Measurements from ENCODE around the gene CGB1. TPM values are rescaled to one million over a fixed set of nuclear protein-coding genes. Genes with fewer than 3 reads are reported as not detected.

The CGB1 gene
- total and polyA plus RNA-seq, 2 of the 13 experiments (the other 11 are each of a cell fraction or from before 2014, with no cell fraction given), result not detected

- TF ChIP-seq ARID3A (IDR thresholded peaks at IDR 0.05; ENCODE audit: low read depth, low read length) (no peak), AGO2 (optimal IDR thresholded peaks at IDR 0.05; ENCODE audit: low read depth, low read length) (peak; percentile 94), POLR2G (IDR thresholded peaks at IDR 0.05; ENCODE audit: low read depth, low read length) (peak; percentile 53; the same call in 1 of the 2 replicates), ELF4 (CRISPR knock-in tag; IDR thresholded peaks at IDR 0.05; ENCODE audit: borderline replicate concordance) (no peak), ZNF431 (CRISPR knock-in tag; IDR thresholded peaks at IDR 0.05; ENCODE audit: borderline replicate concordance, low read depth) (no peak), ATRX (CRISPR knock-in tag; IDR thresholded peaks at IDR 0.05; ENCODE audit: borderline replicate concordance) (no peak), CEBPG (CRISPR knock-in tag; IDR thresholded peaks at IDR 0.05) (no peak), ZBTB7B (CRISPR knock-in tag; IDR thresholded peaks at IDR 0.05) (peak; percentile 36; the same call in 1 of the 2 replicates), ZNF563 (CRISPR knock-in tag; IDR thresholded peaks at IDR 0.05) (peak; percentile 23; the same call in 1 of the 2 replicates), SALL1 (CRISPR knock-in tag; IDR thresholded peaks at IDR 0.05) (peak; percentile 56; the same call in 1 of the 2 replicates), RAD21 (CRISPR knock-in tag; IDR thresholded peaks at IDR 0.05) (peak; percentile 56), MXI1 (IDR thresholded peaks at IDR 0.05; ENCODE audit: borderline replicate concordance, low read depth, low read length) (0 out of 3 replicates have a peak, but pooled peaks have one; percentile 29), RFXAP (CRISPR knock-in tag; IDR thresholded peaks at IDR 0.05; ENCODE audit: borderline replicate concordance) (0 out of 2 replicates have a peak, but pooled peaks have one; percentile 23), CTCF (CRISPR knock-in tag; IDR thresholded peaks at IDR 0.05) (peak; percentile 57), ZNF777 (CRISPR knock-in tag; IDR thresholded peaks at IDR 0.05) (peak; percentile 56), MAZ (IDR thresholded peaks at IDR 0.05; ENCODE audit: borderline replicate concordance, low read depth, low read length) (peak; percentile 42; the same call in 1 of the 2 replicates), MAZ (CRISPR knock-in tag; IDR thresholded peaks at IDR 0.05; ENCODE audit: low read depth) (no peak), MAX (IDR thresholded peaks at IDR 0.05) (peak; percentile 75)
Measured at GRCh38 chr19:49017666-49018351, 18.9 kb downstream of the CGB1 start (continued).
